HG03342 (cell line): ENCODE results near the gene MAP2K3.

Experiments used
- ATAC-seq: cut with Tn5 transposase; IDR thresholded peaks from one replicate; pipeline ENCODE4 v1.9.1; 2021; ENCODE audit warnings: mild to moderate bottlenecking, moderate library complexity; ENCODE audit not compliant: unreplicated experiment

Gene MAP2K3

GRCh38 chr17:21252796-21253645 lies 31.5 kb upstream of the MAP2K3 start, which contains the start of gene NATD1:
NATD1 (minus strand) TSS chr17:21253410; CDS start chr17:21253264, 146 bp downstream.
- peak; percentile 72 for ATAC-seq

GRCh38 chr17:21253646-21254441 lies 30.7 kb upstream of the MAP2K3 start:
- no peak for ATAC-seq

GRCh38 chr17:21258593-21258992 lies 25.9 kb upstream of the MAP2K3 start:
- no peak for ATAC-seq

GRCh38 chr17:21262259-21262993 lies 22.1 kb upstream of the MAP2K3 start:
- ATAC-seq = no peak

GRCh38 chr17:21263376-21263775 lies 21.1 kb upstream of the MAP2K3 start:
- ATAC-seq = no peak

- no peak for ATAC-seq
These were observed 15.8 kb upstream of the MAP2K3 start for GRCh38 chr17:21268596-21269188.

GRCh38 chr17:21269394-21269793 lies 15.1 kb upstream of the MAP2K3 start:
- no peak for ATAC-seq

- no peak for ATAC-seq
These were observed 12.9 kb upstream of the MAP2K3 start for GRCh38 chr17:21271454-21272183.

- ATAC-seq = no peak
These were observed 12.3 kb upstream of the MAP2K3 start for GRCh38 chr17:21272250-21272649.

- no peak for ATAC-seq
These were observed 11.4 kb upstream of the MAP2K3 start for GRCh38 chr17:21272881-21273792.

- peak; percentile 3 for ATAC-seq
These were observed 9.4 kb upstream of the MAP2K3 start for GRCh38 chr17:21275047-21275578.

GRCh38 chr17:21275579-21276263 lies 8.8 kb upstream of the MAP2K3 start:
- peak; percentile 91 for ATAC-seq

- ATAC-seq = no peak
These were observed 8.3 kb upstream of the MAP2K3 start for GRCh38 chr17:21276264-21276588.

- ATAC-seq = no peak
These were observed 7.2 kb upstream of the MAP2K3 start for GRCh38 chr17:21277332-21277731.

- ATAC-seq = no peak
These were observed 5.9 kb upstream of the MAP2K3 start for GRCh38 chr17:21278450-21279197.

- no peak for ATAC-seq
These were observed 5.3 kb upstream of the MAP2K3 start for GRCh38 chr17:21279198-21279535.

- no peak for ATAC-seq
These were observed 4.9 kb upstream of the MAP2K3 start for GRCh38 chr17:21279582-21279981.

- peak; percentile 35 for ATAC-seq
These were observed 4.4 kb upstream of the MAP2K3 start for GRCh38 chr17:21280081-21280518.
